CD4-positive, alpha-beta memory T cell (primary cell): Measurements from ENCODE around the gene PBX1. TPM values are rescaled to one million over a fixed set of nuclear protein-coding genes. Genes with fewer than 3 reads are reported as not detected.

Source experiments
- CTCF ChIA-PET: fragments of 350-600 bp; sonication (Branson Sonifier 250); formaldehyde crosslinking; loops from one replicate; lab custom pipeline; 2021; ENCODE audit warnings: inconsistent platforms; ENCODE audit not compliant: partially characterized antibody; lab: Charles Lee
- POLR2A ChIA-PET: fragments of 350-600 bp; sonication (Branson Sonifier 250); formaldehyde crosslinking; loops from one replicate; lab custom pipeline; 2021; ENCODE audit not compliant: partially characterized antibody; lab: Charles Lee
- DNase-seq, 5 donors: peaks; one replicate each; pipeline versions ENCODE4 v3.0.0 to v3.0.0-alpha.2; 2020 to 2022; ENCODE audit warnings: mixed read lengths in 1 of 5
- H3K27ac ChIP-seq: one replicate; pipeline ENCODE4 v1.7.0; 2013; ENCODE audit warnings: low read depth, low read length
- H3K27me3 ChIP-seq: 2 replicates; pipeline ENCODE4 v1.7.0; 2013; ENCODE audit warnings: mild to moderate bottlenecking, low read length, moderate library complexity; ENCODE audit not compliant: insufficient read depth
- H3K36me3 ChIP-seq: 2 replicates; pipeline ENCODE4 v1.7.0; 2013; ENCODE audit warnings: mild to moderate bottlenecking, low read length, moderate library complexity; ENCODE audit not compliant: insufficient read depth
- H3K4me1 ChIP-seq: 2 replicates; pipeline ENCODE4 v1.7.0; 2013; ENCODE audit warnings: mild to moderate bottlenecking, low read length, moderate library complexity; ENCODE audit not compliant: insufficient read depth
- H3K4me3 ChIP-seq, 2 donors: one replicate each; pipeline ENCODE4 v1.7.0; 2013; ENCODE audit warnings: low read length in 2 of 2, mild to moderate bottlenecking in 1 of 2
- H3K9me3 ChIP-seq, 2 donors: one replicate each; pipeline ENCODE4 v1.7.0; 2013; ENCODE audit warnings: low read length in 2 of 2, control low read depth in 1 of 2; ENCODE audit not compliant: control insufficient read depth in 1 of 2
- H3K27ac Mint-ChIP-seq, 7 donors: one replicate each; pipeline ENCODE4 v1.8.0; 2020 to 2021; ENCODE audit warnings: mixed read lengths in 7 of 7, mild to moderate bottlenecking in 6 of 7, inconsistent platforms in 3 of 7, moderate library complexity in 3 of 7
- H3K27me3 Mint-ChIP-seq, 2 donors: one replicate each; pipeline ENCODE4 v1.8.0; 2020 to 2021; ENCODE audit warnings: mixed read lengths in 2 of 2
- H3K36me3 Mint-ChIP-seq, 2 donors: one replicate each; pipeline ENCODE4 v1.8.0; 2020 to 2021; ENCODE audit warnings: mixed read lengths in 2 of 2, inconsistent platforms in 1 of 2, mild to moderate bottlenecking in 1 of 2
- H3K4me1 Mint-ChIP-seq, 4 donors: one replicate each; pipeline ENCODE4 v1.8.0; 2020 to 2021; ENCODE audit warnings: mixed read lengths in 4 of 4, mild to moderate bottlenecking in 1 of 4
- H3K4me3 Mint-ChIP-seq, 8 donors: one replicate each; pipeline ENCODE4 v1.8.0; 2020 to 2021; ENCODE audit warnings: mixed read lengths in 8 of 8, mild to moderate bottlenecking in 7 of 8, moderate library complexity in 6 of 8, inconsistent platforms in 3 of 8
- H3K9me3 Mint-ChIP-seq, 8 donors: one replicate each; pipeline ENCODE4 v1.8.0; 2020 to 2021; ENCODE audit warnings: mixed read lengths in 8 of 8, mild to moderate bottlenecking in 5 of 8, inconsistent platforms in 3 of 8, moderate library complexity in 1 of 8
- intact Hi-C: fragments of 100-400 bp; cut with micrococcal nuclease; formaldehyde crosslinking; loops from one replicate; pipeline ENCODE4 v1.15.1; 2023
- polyA plus RNA-seq, 2 donors: library from polyadenylated mRNA; unstranded; fragments of 300-500 nt; fragmentation: Illumina TruSeq; gene quantifications; one replicate each; pipeline ENCODE4 v1.2.3, GENCODE V29; 2021
- total RNA-seq, 2 experiments: library from RNA; stranded (reverse); gene quantifications; one replicate each; pipeline ENCODE4 v1.2.3, GENCODE V29; 2021

Gene PBX1
- total and polyA plus RNA-seq, 4 experiments from 2014 or later, result 0.06 to 0.70 (median 0.53) TPM; not detected in 1

- Histone ChIP-seq H3K36me3 (no peaks in the 10 kb centered on the region), H3K27me3 (no peaks in the 10 kb centered on the region), H3K27ac (no peak overlapping the region), H3K9me3 (no peaks in the 10 kb centered on the region), H3K4me1 (no peaks in the 10 kb centered on the region), H3K4me3 (no peak overlapping the region)
- H3K27ac Mint-ChIP-seq, result no peak overlapping the region
- H3K27me3 Mint-ChIP-seq, result no peaks in the 10 kb centered on the region
- H3K36me3 Mint-ChIP-seq, result no peaks in the 10 kb centered on the region
- POLR2A ChIA-PET, result no interaction called here
- no peak for DNase-seq
- no peak overlapping the region for H3K4me3 Mint-ChIP-seq
- CTCF ChIA-PET, result no interaction called here
- H3K9me3 Mint-ChIP-seq, result peaks cover 0 to 4% (median 0%) of the 10 kb centered on the region in 8 donors
- intact Hi-C loops, result no loop called here
- no peaks in the 10 kb centered on the region for H3K4me1 Mint-ChIP-seq
Observed at GRCh38 chr1:164765992-164766720, 207.2 kb downstream of the PBX1 start.

- peaks cover 0 to 4% (median 0%) of the 10 kb centered on the region in 8 donors for H3K9me3 Mint-ChIP-seq
- H3K36me3 ChIP-seq, result no peaks in the 10 kb centered on the region
- H3K4me1 ChIP-seq, result no peaks in the 10 kb centered on the region
- no peak overlapping the region for H3K27ac Mint-ChIP-seq
- H3K27me3 Mint-ChIP-seq, result no peaks in the 10 kb centered on the region
- no peaks in the 10 kb centered on the region for H3K27me3 ChIP-seq
- intact Hi-C loops, result no loop called here
- POLR2A ChIA-PET, result no interaction called here
- no peaks in the 10 kb centered on the region for H3K9me3 ChIP-seq
- no peak overlapping the region for H3K4me3 Mint-ChIP-seq
- no peak overlapping the region for H3K4me3 ChIP-seq
- no peak overlapping the region for H3K27ac ChIP-seq
- DNase-seq, result no peak
- no peaks in the 10 kb centered on the region for H3K36me3 Mint-ChIP-seq
- CTCF ChIA-PET, result interaction anchor here (1.0 kb wide), 1 partner anchor 20 kb away, joined by 3 read pairs; no protein-coding TSS in a partner anchor
- H3K4me1 Mint-ChIP-seq, result no peaks in the 10 kb centered on the region
Observed at GRCh38 chr1:164767752-164768402, 208.9 kb downstream of the PBX1 start.

- Histone ChIP-seq H3K27me3 (no peaks in the 10 kb centered on the region), H3K27ac (no peak overlapping the region), H3K9me3 (no peaks in the 10 kb centered on the region), H3K36me3 (no peaks in the 10 kb centered on the region), H3K4me3 (no peak overlapping the region), H3K4me1 (no peaks in the 10 kb centered on the region)
- CTCF ChIA-PET, result interaction anchor here (1.0 kb wide), 1 partner anchor 20 kb away, joined by 3 read pairs; no protein-coding TSS in a partner anchor
- H3K27ac Mint-ChIP-seq, result no peak overlapping the region
- H3K9me3 Mint-ChIP-seq, result peaks cover 0 to 4% (median 0%) of the 10 kb centered on the region in 8 donors
- no peaks in the 10 kb centered on the region for H3K36me3 Mint-ChIP-seq
- intact Hi-C loops, result no loop called here
- H3K4me3 Mint-ChIP-seq, result no peak overlapping the region
- POLR2A ChIA-PET, result no interaction called here
- DNase-seq, result no peak
- peaks cover 0 to under 1% of the 10 kb centered on the region in 2 donors for H3K27me3 Mint-ChIP-seq
- H3K4me1 Mint-ChIP-seq, result no peaks in the 10 kb centered on the region
Observed at GRCh38 chr1:164768619-164769018, 209.6 kb downstream of the PBX1 start.

- Mint-ChIP-seq H3K4me1 (no peaks in the 10 kb centered on the region), H3K27ac (no peak overlapping the region), H3K4me3 (peak overlapping the region in 1 of 8 donors; percentile 41), H3K9me3 (peaks cover 0 to 4% (median 0%) of the 10 kb centered on the region in 8 donors), H3K36me3 (no peaks in the 10 kb centered on the region), H3K27me3 (peaks cover 0 to 1% of the 10 kb centered on the region in 2 donors)
- ChIA-PET POLR2A (no interaction called here), CTCF (no interaction called here)
- H3K4me1 ChIP-seq, result no peaks in the 10 kb centered on the region
- intact Hi-C loops, result no loop called here
- no peak overlapping the region for H3K4me3 ChIP-seq
- H3K27me3 ChIP-seq, result no peaks in the 10 kb centered on the region
- H3K9me3 ChIP-seq, result no peaks in the 10 kb centered on the region
- no peak for DNase-seq
- H3K27ac ChIP-seq, result no peak overlapping the region
- no peaks in the 10 kb centered on the region for H3K36me3 ChIP-seq
Observed at GRCh38 chr1:164769486-164770130, 210.6 kb downstream of the PBX1 start.

- H3K4me3 ChIP-seq, result no peak overlapping the region
- no peak overlapping the region for H3K27ac Mint-ChIP-seq
- H3K27ac ChIP-seq, result no peak overlapping the region
- H3K4me3 Mint-ChIP-seq, result no peak overlapping the region
- intact Hi-C loops, result no loop called here
- H3K9me3 ChIP-seq, result no peaks in the 10 kb centered on the region
- no peaks in the 10 kb centered on the region for H3K36me3 ChIP-seq
- H3K4me1 ChIP-seq, result no peaks in the 10 kb centered on the region
- no peaks in the 10 kb centered on the region for H3K4me1 Mint-ChIP-seq
- peaks cover 0 to 4% (median 0%) of the 10 kb centered on the region in 8 donors for H3K9me3 Mint-ChIP-seq
- peaks cover 0 to 1% of the 10 kb centered on the region in 2 donors for H3K27me3 Mint-ChIP-seq
- no peaks in the 10 kb centered on the region for H3K27me3 ChIP-seq
- ChIA-PET POLR2A (no interaction called here), CTCF (no interaction called here)
- no peaks in the 10 kb centered on the region for H3K36me3 Mint-ChIP-seq
- no peak for DNase-seq
Observed at GRCh38 chr1:164770131-164770529, 211.1 kb downstream of the PBX1 start.

GRCh38 chr1:164771041-164771618 is 212.1 kb downstream of the PBX1 start:
- no peaks in the 10 kb centered on the region for H3K36me3 Mint-ChIP-seq
- Histone ChIP-seq H3K4me1 (no peaks in the 10 kb centered on the region), H3K27me3 (no peaks in the 10 kb centered on the region), H3K36me3 (no peaks in the 10 kb centered on the region), H3K9me3 (no peaks in the 10 kb centered on the region), H3K27ac (no peak overlapping the region), H3K4me3 (no peak overlapping the region)
- H3K9me3 Mint-ChIP-seq, result peaks cover 0 to 3% (median 0%) of the 10 kb centered on the region in 8 donors
- H3K27me3 Mint-ChIP-seq, result peaks cover 0 to 1% of the 10 kb centered on the region in 2 donors
- intact Hi-C loops, result no loop called here
- H3K4me3 Mint-ChIP-seq, result no peak overlapping the region
- H3K27ac Mint-ChIP-seq, result no peak overlapping the region
- ChIA-PET POLR2A (no interaction called here), CTCF (interaction anchor here (0.6 kb wide), 1 partner anchor 16 kb away, joined by 3 read pairs; no protein-coding TSS in a partner anchor)
- DNase-seq, result no peak
- H3K4me1 Mint-ChIP-seq, result no peaks in the 10 kb centered on the region
